ENCODE data around the gene PARVB.
"Not testable (repeated sequence)": the region's sequence is repeated elsewhere in the genome, so short reads cannot be mapped to it uniquely, and the experiment has no call there.

The PARVB gene

GRCh38 chr22:44108076-44108475 lies 84.0 kb downstream of the PARVB start:
- DNase-seq (ENCODE audit: insufficient read length, low spot score) (no peak), FAIRE-seq (no peak)
- no peak for TF ChIP-seq CTCF (IDR thresholded peaks at IDR 0.05; ENCODE audit: insufficient read depth, missing control alignments)

GRCh38 chr22:44108806-44109385 lies 84.8 kb downstream of the PARVB start:
- FAIRE-seq: no peak
- TF ChIP-seq CTCF (IDR thresholded peaks at IDR 0.05; ENCODE audit: insufficient read depth, missing control alignments): no peak

GRCh38 chr22:44109416-44109815 lies 85.3 kb downstream of the PARVB start:
- no peak for TF ChIP-seq CTCF (IDR thresholded peaks at IDR 0.05; ENCODE audit: insufficient read depth, missing control alignments)
- FAIRE-seq: no peak
- no peak for DNase-seq (ENCODE audit: insufficient read length, low spot score)

More at GRCh38 chr22:44108806-44109385, 84.8 kb downstream of the PARVB start:
- DNase-seq (ENCODE audit: insufficient read length, low spot score): no peak

GRCh38 chr22:44110656-44111055 lies 86.6 kb downstream of the PARVB start:
- not testable (repeated sequence) for DNase-seq (ENCODE audit: insufficient read length, low spot score); FAIRE-seq

- no peak for FAIRE-seq
- no peak for TF ChIP-seq CTCF (IDR thresholded peaks at IDR 0.05; ENCODE audit: insufficient read depth, missing control alignments)
- no peak for DNase-seq (ENCODE audit: insufficient read length, low spot score)
Observed at GRCh38 chr22:44111562-44112155, 87.6 kb downstream of the PARVB start.

- FAIRE-seq: no peak
- no peak for DNase-seq (ENCODE audit: insufficient read length, low spot score)
- TF ChIP-seq CTCF (IDR thresholded peaks at IDR 0.05; ENCODE audit: insufficient read depth, missing control alignments): no peak
Observed at GRCh38 chr22:44112191-44112590, 88.1 kb downstream of the PARVB start.

- no peak for FAIRE-seq
- no peak for DNase-seq (ENCODE audit: insufficient read length, low spot score)
- TF ChIP-seq CTCF (IDR thresholded peaks at IDR 0.05; ENCODE audit: insufficient read depth, missing control alignments): no peak
Observed at GRCh38 chr22:44116331-44116730, 92.2 kb downstream of the PARVB start.
